Measurements from ENCODE around the gene CYGB. TPM values are rescaled to one million over a fixed set of nuclear protein-coding genes. Genes with fewer than 3 reads are reported as not detected.

Gene CYGB
- total and polyA plus RNA-seq, 2 of the 13 experiments (the other 11 are each of a cell fraction or from before 2014, with no cell fraction given), result 18.9 to 27.1 TPM

- TF ChIP-seq MLXIP (CRISPR knock-in tag; IDR thresholded peaks at IDR 0.05; ENCODE audit: borderline replicate concordance) (no peak), NCOA1 (CRISPR knock-in tag; IDR thresholded peaks at IDR 0.05) (0 out of 2 replicates have a peak, but pooled peaks have one; percentile 28), SMARCE1 (IDR thresholded peaks at IDR 0.05; ENCODE audit: borderline replicate concordance) (no peak), ELF3 (CRISPR knock-in tag; IDR thresholded peaks at IDR 0.05) (peak; percentile 28; the same call in 1 of the 2 replicates), KAT8 (CRISPR knock-in tag; IDR thresholded peaks at IDR 0.05) (peak; percentile 54; the same call in 1 of the 2 replicates), FOXP4 (CRISPR knock-in tag; IDR thresholded peaks at IDR 0.05) (no peak), ZNF597 (CRISPR knock-in tag; IDR thresholded peaks at IDR 0.05) (no peak), GTF2F1 (IDR thresholded peaks at IDR 0.05; ENCODE audit: low read length) (no peak), ZNF562 (CRISPR knock-in tag; IDR thresholded peaks at IDR 0.05; ENCODE audit: borderline replicate concordance) (no peak), ZNF556 (CRISPR knock-in tag; IDR thresholded peaks at IDR 0.05; ENCODE audit: borderline replicate concordance) (peak; percentile 69), ZMYM2 (CRISPR knock-in tag; IDR thresholded peaks at IDR 0.05) (no peak), FLYWCH1 (CRISPR knock-in tag; IDR thresholded peaks at IDR 0.05) (no peak), ZNF639 (CRISPR knock-in tag; conservative IDR thresholded peaks at IDR 0.05) (no peak; the same call in 1 of the 2 replicates), HNF4G (IDR thresholded peaks at IDR 0.05; ENCODE audit: borderline replicate concordance, low read depth, low read length) (no peak), HNF4G (CRISPR knock-in tag; IDR thresholded peaks at IDR 0.05; ENCODE audit: borderline replicate concordance, low read depth) (0 out of 2 replicates have a peak, but pooled peaks have one; percentile 38), REXO4 (CRISPR knock-in tag; IDR thresholded peaks at IDR 0.05; ENCODE audit: borderline replicate concordance) (no peak), ERF (CRISPR knock-in tag; IDR thresholded peaks at IDR 0.05) (peak; percentile 54; the same call in 1 of the 2 replicates), PLRG1 (conservative IDR thresholded peaks at IDR 0.05) (no peak), ZNF839 (CRISPR knock-in tag; IDR thresholded peaks at IDR 0.05; ENCODE audit: borderline replicate concordance) (0 out of 2 replicates have a peak, but pooled peaks have one; percentile 24), ZBTB39 (CRISPR knock-in tag; IDR thresholded peaks at IDR 0.05) (no peak)
These were observed 36.3 kb downstream of the CYGB start, which contains the start of gene RHBDF2 (continued) for GRCh38 chr17:76501018-76501826.
